IMR-90 (cell line): ENCODE results near the gene GRIN2B. TPM values are rescaled to one million over a fixed set of nuclear protein-coding genes. Genes with fewer than 3 reads are reported as not detected.

ENCODE experiments used
- ATAC-seq: fragments of 200-7000 bp; cut with Tn5 transposase; 2 replicates; pipeline ENCODE4 v1.9.1; 2020; ENCODE audit warnings: low read depth, mild to moderate bottlenecking, moderate library complexity
- BruUV-seq: library from RNA; stranded (reverse); fragments of 400-500 nt; replicated peaks from 2 replicates; lab custom pipeline; 2021; lab: Mats Ljungman, UMichigan
- CTCF ChIA-PET: fragments of 300-600 bp; formaldehyde crosslinking; extraction: SDS; loops from one replicate; lab custom pipeline; 2021; ENCODE audit warnings: antibody characterized with exemption; lab: Yijun Ruan, JAX
- POLR2A ChIA-PET: fragments of 300-600 bp; sonication (Branson Sonifier 250); formaldehyde crosslinking; loops from one replicate; lab custom pipeline; 2022; ENCODE audit warnings: antibody characterized with exemption; ENCODE audit not compliant: unreplicated experiment; lab: Charles Lee
- DNase-seq: peaks from one replicate; pipeline ENCODE4 v3.0.0; 2013
- H2AFZ ChIP-seq: replicated peaks from 2 replicates; pipeline ENCODE3; 2013; ENCODE audit warnings: low read length, mild to moderate bottlenecking; ENCODE audit not compliant: poor library complexity
- H2AK5ac ChIP-seq: 2 replicates; pipeline ENCODE4 v1.6.1; 2013; ENCODE audit warnings: low read depth, low read length, inconsistent platforms
- H2AK9ac ChIP-seq: replicated peaks from 2 replicates; pipeline ENCODE3; 2013; ENCODE audit warnings: mild to moderate bottlenecking, low read depth, low read length, moderate library complexity; ENCODE audit not compliant: poor library complexity
- H2BK120ac ChIP-seq: 2 replicates; pipeline ENCODE4 v1.6.1; 2013; ENCODE audit warnings: low read depth, low read length, inconsistent platforms
- H2BK15ac ChIP-seq: 3 replicates; pipeline ENCODE4 v1.6.1; 2013; ENCODE audit warnings: low read depth, low read length, inconsistent platforms
- H2BK20ac ChIP-seq: 2 replicates; pipeline ENCODE4 v1.6.1; 2013; ENCODE audit warnings: low read depth, mild to moderate bottlenecking, inconsistent platforms, low read length, moderate library complexity
- H2BK5ac ChIP-seq: 2 replicates; pipeline ENCODE4 v1.6.1; 2013; ENCODE audit warnings: mild to moderate bottlenecking, low read depth, low read length, inconsistent platforms; ENCODE audit not compliant: poor library complexity, severe bottlenecking
- H3K14ac ChIP-seq: replicated peaks from 2 replicates; pipeline ENCODE4 v1.6.1; 2013; ENCODE audit warnings: low read depth, low read length, inconsistent platforms
- H3K18ac ChIP-seq: 2 replicates; pipeline ENCODE4 v1.6.1; 2013; ENCODE audit warnings: low read depth, low read length, control low read depth
- H3K23ac ChIP-seq: 2 replicates; pipeline ENCODE4 v1.6.1; 2013; ENCODE audit warnings: low read depth, low read length, inconsistent platforms
- H3K27ac ChIP-seq: 2 replicates; pipeline ENCODE4 v1.5.1; 2013; ENCODE audit warnings: mild to moderate bottlenecking, control low read depth, low read length; ENCODE audit not compliant: insufficient read depth
- H3K27me3 ChIP-seq: 2 replicates; pipeline ENCODE4 v1.6.1; 2013; ENCODE audit warnings: low read length; ENCODE audit not compliant: control insufficient read depth, insufficient read depth
- H3K36me3 ChIP-seq: 2 replicates; pipeline ENCODE4 v1.6.1; 2013; ENCODE audit warnings: low read length, mixed read lengths; ENCODE audit not compliant: control insufficient read depth, insufficient read depth
- H3K4ac ChIP-seq: 2 replicates; pipeline ENCODE4 v1.6.1; 2013; ENCODE audit warnings: low read depth, low read length, inconsistent platforms
- H3K4me1 ChIP-seq: 2 replicates; pipeline ENCODE4 v1.6.1; 2013; ENCODE audit warnings: low read length, mixed read lengths; ENCODE audit not compliant: control insufficient read depth, insufficient read depth
- H3K4me2 ChIP-seq: 2 replicates; pipeline ENCODE4 v1.6.1; 2013; ENCODE audit warnings: low read depth, mild to moderate bottlenecking, control low read depth, low read length, moderate library complexity
- H3K4me3 ChIP-seq: 2 replicates; pipeline ENCODE4 v1.5.1; 2013; ENCODE audit warnings: low read depth, mild to moderate bottlenecking, control low read depth, low read length, moderate library complexity; ENCODE audit not compliant: insufficient read depth
- H3K56ac ChIP-seq: 2 replicates; pipeline ENCODE4 v1.6.1; 2013; ENCODE audit warnings: low read length, inconsistent platforms; ENCODE audit not compliant: insufficient read depth; ENCODE audit errors: extremely low read depth
- H3K79me1 ChIP-seq, 2 experiments: 2 replicates each; pipeline ENCODE4 v1.6.1; 2013; ENCODE audit warnings: low read length in 2 of 2, inconsistent platforms in 1 of 2, low read depth in 1 of 2
- H3K9ac ChIP-seq: 2 replicates; pipeline ENCODE4 v1.6.1; 2013; ENCODE audit warnings: low read depth, low read length, control low read depth
- H3K9me1 ChIP-seq: 2 replicates; pipeline ENCODE4 v1.6.1; 2013; ENCODE audit warnings: low read length, inconsistent platforms; ENCODE audit not compliant: insufficient read depth
- H3K9me3 ChIP-seq: 2 replicates; pipeline ENCODE4 v1.6.1; 2013; ENCODE audit warnings: low read length; ENCODE audit not compliant: control insufficient read depth, insufficient read depth
- H4K20me1 ChIP-seq: 2 replicates; pipeline ENCODE4 v1.6.1; 2013; ENCODE audit warnings: low read length, inconsistent platforms; ENCODE audit not compliant: insufficient read depth
- H4K5ac ChIP-seq: 2 replicates; pipeline ENCODE4 v1.6.1; 2013; ENCODE audit warnings: mild to moderate bottlenecking, low read depth, low read length, control low read depth
- H4K8ac ChIP-seq, 2 experiments: 2 replicates each; pipeline ENCODE4 v1.6.1; 2013; ENCODE audit warnings: low read depth in 2 of 2, low read length in 2 of 2, control low read depth in 1 of 2, inconsistent platforms in 1 of 2
- H4K91ac ChIP-seq: 2 replicates; pipeline ENCODE4 v1.6.1; 2013; ENCODE audit warnings: low read depth, low read length, inconsistent platforms; ENCODE audit not compliant: insufficient read depth
- BHLHE40 ChIP-seq: fragments of 150-350 bp; IDR thresholded peaks from 2 replicates; pipeline ENCODE4 v1.6.1; 2016; ENCODE audit warnings: mild to moderate bottlenecking, low read depth, low read length
- CEBPB ChIP-seq: IDR thresholded peaks from 2 replicates; pipeline ENCODE4 v1.6.1; 2012; ENCODE audit warnings: low read depth, low read length, improper control_type of control experiment
- CHD1 ChIP-seq: IDR thresholded peaks from 2 replicates; pipeline ENCODE4 v1.6.1; 2012; ENCODE audit warnings: low read depth, low read length, improper control_type of control experiment
- CTCF ChIP-seq: conservative IDR thresholded peaks from 2 replicates; pipeline ENCODE4 v1.5.1; 2012; ENCODE audit warnings: mild to moderate bottlenecking, low read depth, low read length, improper control_type of control experiment
- ELK1 ChIP-seq: fragments of 150-350 bp; IDR thresholded peaks from 2 replicates; pipeline ENCODE4 v1.6.1; 2016; ENCODE audit warnings: low read depth, mild to moderate bottlenecking, low read length, moderate library complexity, borderline replicate concordance
- FOS ChIP-seq: fragments of 150-350 bp; IDR thresholded peaks from 2 replicates; pipeline ENCODE4 v1.6.1; 2016; ENCODE audit warnings: low read depth, low read length
- MAFK ChIP-seq: IDR thresholded peaks from 2 replicates; pipeline ENCODE4 v1.6.1; 2012; ENCODE audit warnings: low read depth, low read length, improper control_type of control experiment
- MAZ ChIP-seq: IDR thresholded peaks from 2 replicates; pipeline ENCODE4 v1.6.1; 2012; ENCODE audit warnings: low read depth, mild to moderate bottlenecking, low read length, improper control_type of control experiment, moderate library complexity, borderline replicate concordance
- MXI1 ChIP-seq: IDR thresholded peaks from 2 replicates; pipeline ENCODE4 v1.6.1; 2012; ENCODE audit warnings: low read depth, mild to moderate bottlenecking, low read length, moderate library complexity, borderline replicate concordance
- NFE2L2 ChIP-seq: fragments of 150-350 bp; IDR thresholded peaks from 2 replicates; pipeline ENCODE4 v1.6.1; 2016; ENCODE audit warnings: low read depth, mild to moderate bottlenecking, low read length
- POLR2A ChIP-seq: IDR thresholded peaks from 2 replicates; pipeline ENCODE4 v1.6.1; 2012; ENCODE audit warnings: mild to moderate bottlenecking, low read depth, low read length
- RAD21 ChIP-seq: IDR thresholded peaks from 2 replicates; pipeline ENCODE4 v1.6.1; 2012; ENCODE audit warnings: low read length, improper control_type of control experiment
- RCOR1 ChIP-seq: IDR thresholded peaks from 2 replicates; pipeline ENCODE4 v1.6.1; 2012; ENCODE audit warnings: mild to moderate bottlenecking, low read length, improper control_type of control experiment; ENCODE audit not compliant: insufficient replicate concordance
- RFX5 ChIP-seq: IDR thresholded peaks from 2 replicates; pipeline ENCODE4 v1.8.0; 2012; ENCODE audit warnings: low read depth, mild to moderate bottlenecking, low read length, moderate library complexity
- SMC3 ChIP-seq: fragments of 150-350 bp; IDR thresholded peaks from 2 replicates; pipeline ENCODE4 v1.6.1; 2016; ENCODE audit warnings: low read depth, mild to moderate bottlenecking, antibody characterized with exemption, low read length, moderate library complexity
- dilution Hi-C: fragments of 300-500 bp; cut with HindIII; formaldehyde crosslinking; loops from one replicate; pipeline ENCODE4 v1.14.3; 2018; ENCODE audit warnings: low sequenced_read_pairs; ENCODE audit not compliant: unreplicated experiment
- in situ Hi-C: fragments of 300-500 bp; cut with MboI; formaldehyde crosslinking; loops from 3 replicates; pipeline ENCODE4 v1.14.3; 2019; ENCODE audit warnings: low sequenced_read_pairs, inconsistent platforms, mixed read lengths
- intact Hi-C: fragments of 100-400 bp; cut with micrococcal nuclease; formaldehyde crosslinking; loops from 2 replicates; pipeline ENCODE4 v1.10.0; 2022
- polyA plus RNA-seq, 3 experiments: library from polyadenylated mRNA; depleted of rRNA; stranded (reverse); fragments of >200 nt; gene quantifications; 2 replicates each; pipeline ENCODE4 v1.2.3, GENCODE V29; 2012; ENCODE audit warnings: low replicate concordance in 1 of 3
- total RNA-seq: library from RNA; depleted of rRNA; stranded (reverse); fragments of >200 nt; gene quantifications from 2 replicates; pipeline ENCODE4 v1.2.3, GENCODE V29; 2012
- TF ChIP-seq, protein P1 (sequence below): fragments of 150-350 bp; IDR thresholded peaks from 2 replicates; pipeline ENCODE4 v1.6.1; 2017; ENCODE audit warnings: mild to moderate bottlenecking, antibody characterized with exemption, low read length, low read depth

GRIN2B gene
- total and polyA plus RNA-seq, 2 of the 4 experiments (the other 2 are of a cell fraction), result under 0.01 TPM; not detected in 1

DNA sequence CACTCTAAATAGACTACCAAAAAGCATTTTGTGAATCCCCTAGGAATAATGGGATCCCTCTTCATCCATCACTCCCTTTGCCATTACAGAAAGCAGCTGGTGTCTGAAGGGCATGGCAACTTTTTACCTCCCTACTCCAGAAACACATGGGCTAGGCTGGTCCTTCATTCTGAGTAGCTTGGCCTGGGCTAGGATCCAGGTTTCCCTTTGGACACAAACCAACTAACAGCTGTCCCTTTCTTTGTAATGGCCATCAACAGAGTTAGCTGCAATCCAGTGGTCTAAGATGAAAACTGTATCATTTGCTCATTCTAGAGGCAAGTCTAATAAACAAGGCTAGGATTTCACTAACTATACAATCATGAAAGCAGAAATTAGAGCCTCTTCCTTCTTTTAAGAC lies 7.4 kb downstream of the GRIN2B start:
- H2BK20ac ChIP-seq, result no peak overlapping the region
- no peak overlapping the region for H3K18ac ChIP-seq
- in situ Hi-C loops, result no loop called here
- H4K91ac ChIP-seq, result no peak overlapping the region
- no peak overlapping the region for H4K5ac ChIP-seq
- H2BK5ac ChIP-seq, result no peak overlapping the region
- no peaks in the 10 kb centered on the region for H3K27me3 ChIP-seq
- H3K56ac ChIP-seq, result no peak overlapping the region
- no peak overlapping the region for H3K14ac ChIP-seq
- H4K8ac ChIP-seq, result no peak overlapping the region
- H2AK5ac ChIP-seq, result no peak overlapping the region
- H3K23ac ChIP-seq, result no peak overlapping the region
- H3K4me1 ChIP-seq, result no peaks in the 10 kb centered on the region
- H4K20me1 ChIP-seq, result no peaks in the 10 kb centered on the region
- H3K9me3 ChIP-seq, result no peaks in the 10 kb centered on the region; the same call in 1 of the 2 replicates
- no peak overlapping the region for H2AFZ ChIP-seq
- no peak overlapping the region for H3K4me2 ChIP-seq
- POLR2A ChIA-PET, result no interaction called here
- BruUV-seq, result no TSS peak
- intact Hi-C loops, result no loop called here
- no peak overlapping the region for H3K27ac ChIP-seq
- ATAC-seq, result no peak
- H3K4ac ChIP-seq, result no peak overlapping the region
- no peak overlapping the region for H2BK15ac ChIP-seq
- CTCF ChIA-PET, result no interaction called here
- no peak for TF ChIP-seq CTCF
- TF ChIP-seq NFE2L2, result no peak
- no peak for TF ChIP-seq FOS
- TF ChIP-seq RAD21, result no peak
- TF ChIP-seq RFX5, result no peak
- no peak for TF ChIP-seq MXI1
- TF ChIP-seq, protein P1, sequence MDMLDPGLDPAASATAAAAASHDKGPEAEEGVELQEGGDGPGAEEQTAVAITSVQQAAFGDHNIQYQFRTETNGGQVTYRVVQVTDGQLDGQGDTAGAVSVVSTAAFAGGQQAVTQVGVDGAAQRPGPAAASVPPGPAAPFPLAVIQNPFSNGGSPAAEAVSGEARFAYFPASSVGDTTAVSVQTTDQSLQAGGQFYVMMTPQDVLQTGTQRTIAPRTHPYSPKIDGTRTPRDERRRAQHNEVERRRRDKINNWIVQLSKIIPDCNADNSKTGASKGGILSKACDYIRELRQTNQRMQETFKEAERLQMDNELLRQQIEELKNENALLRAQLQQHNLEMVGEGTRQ, result no peak
- TF ChIP-seq POLR2A, result no peak
- TF ChIP-seq ELK1, result no peak
- TF ChIP-seq CHD1, result no peak
- TF ChIP-seq BHLHE40, result no peak
- no peak for TF ChIP-seq SMC3
- TF ChIP-seq MAFK, result no peak
- no peak for TF ChIP-seq RCOR1
- TF ChIP-seq MAZ, result no peak
- no peak for TF ChIP-seq CEBPB
- H3K9ac ChIP-seq, result no peak overlapping the region
- dilution Hi-C loops, result no loop called here
- H2AK9ac ChIP-seq, result no peak overlapping the region
- no peak overlapping the region for H2BK120ac ChIP-seq
- no peaks in the 10 kb centered on the region for H3K9me1 ChIP-seq
- DNase-seq, result no peak
- H3K79me1 ChIP-seq, result no peaks in the 10 kb centered on the region
- H3K36me3 ChIP-seq, result no peaks in the 10 kb centered on the region
- no peak overlapping the region for H3K4me3 ChIP-seq
